Progenitor cell of endocrine pancreas (in vitro differentiated cells): Measurements from ENCODE around the gene THBS1. TPM values are rescaled to one million over a fixed set of nuclear protein-coding genes. Genes with fewer than 3 reads are reported as not detected.

Experiments used
- DNase-seq: peaks from one replicate; pipeline ENCODE4 v3.0.0; 2021; ENCODE audit warnings: low spot score; ENCODE audit not compliant: unreplicated experiment
- H3K27ac Mint-ChIP-seq: 2 replicates; pipeline ENCODE4 v1.8.0; 2021; ENCODE audit warnings: mild to moderate bottlenecking, moderate library complexity, mixed read lengths
- H3K27me3 Mint-ChIP-seq: 2 replicates; pipeline ENCODE4 v1.8.0; 2021; ENCODE audit warnings: mixed read lengths
- H3K36me3 Mint-ChIP-seq: 2 replicates; pipeline ENCODE4 v1.8.0; 2022; ENCODE audit warnings: mixed read lengths; ENCODE audit not compliant: insufficient read depth
- H3K4me1 Mint-ChIP-seq: 2 replicates; pipeline ENCODE4 v1.8.0; 2021; ENCODE audit warnings: low read depth, mixed read lengths
- H3K4me3 Mint-ChIP-seq: 2 replicates; pipeline ENCODE4 v1.8.0; 2021; ENCODE audit warnings: low read depth, mild to moderate bottlenecking, moderate library complexity, mixed read lengths
- H3K9me3 Mint-ChIP-seq: 2 replicates; pipeline ENCODE4 v1.8.0; 2021; ENCODE audit warnings: low read depth, mixed read lengths
- total RNA-seq: library from RNA; stranded (reverse); gene quantifications from 2 replicates; pipeline ENCODE4 v1.2.1, GENCODE V29; 2021
- TF ChIP-seq, protein P1 (sequence below): fragments of 200-600 bp; sonication (generic); IDR thresholded peaks from one replicate; pipeline ENCODE4 v1.5.0; 2021; ENCODE audit warnings: antibody characterized with exemption, mild to moderate bottlenecking; ENCODE audit not compliant: unreplicated experiment

The THBS1 gene
- total RNA-seq, 1 donor from 2014 or later, result 22.9 TPM

GRCh38 chr15:39579487-39580116, 1.3 kb upstream of the THBS1 start:
- TF ChIP-seq, protein P1, sequence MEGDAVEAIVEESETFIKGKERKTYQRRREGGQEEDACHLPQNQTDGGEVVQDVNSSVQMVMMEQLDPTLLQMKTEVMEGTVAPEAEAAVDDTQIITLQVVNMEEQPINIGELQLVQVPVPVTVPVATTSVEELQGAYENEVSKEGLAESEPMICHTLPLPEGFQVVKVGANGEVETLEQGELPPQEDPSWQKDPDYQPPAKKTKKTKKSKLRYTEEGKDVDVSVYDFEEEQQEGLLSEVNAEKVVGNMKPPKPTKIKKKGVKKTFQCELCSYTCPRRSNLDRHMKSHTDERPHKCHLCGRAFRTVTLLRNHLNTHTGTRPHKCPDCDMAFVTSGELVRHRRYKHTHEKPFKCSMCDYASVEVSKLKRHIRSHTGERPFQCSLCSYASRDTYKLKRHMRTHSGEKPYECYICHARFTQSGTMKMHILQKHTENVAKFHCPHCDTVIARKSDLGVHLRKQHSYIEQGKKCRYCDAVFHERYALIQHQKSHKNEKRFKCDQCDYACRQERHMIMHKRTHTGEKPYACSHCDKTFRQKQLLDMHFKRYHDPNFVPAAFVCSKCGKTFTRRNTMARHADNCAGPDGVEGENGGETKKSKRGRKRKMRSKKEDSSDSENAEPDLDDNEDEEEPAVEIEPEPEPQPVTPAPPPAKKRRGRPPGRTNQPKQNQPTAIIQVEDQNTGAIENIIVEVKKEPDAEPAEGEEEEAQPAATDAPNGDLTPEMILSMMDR, result no peak
- peak overlapping the region; percentile 67 for H3K4me3 Mint-ChIP-seq
- H3K9me3 Mint-ChIP-seq, result no peaks in the 10 kb centered on the region
- peak; percentile 30 for DNase-seq
- peaks cover 29% of the 10 kb centered on the region for H3K27me3 Mint-ChIP-seq
- H3K36me3 Mint-ChIP-seq, result peaks cover 5% of the 10 kb centered on the region
- peaks cover 13% of the 10 kb centered on the region for H3K4me1 Mint-ChIP-seq
- H3K27ac Mint-ChIP-seq, result peak overlapping the region; percentile 80

GRCh38 chr15:39580117-39580484, 778 bp upstream of the THBS1 start:
- Mint-ChIP-seq H3K9me3 (no peaks in the 10 kb centered on the region), H3K4me3 (peak overlapping the region; percentile 83), H3K27me3 (peaks cover 29% of the 10 kb centered on the region), H3K4me1 (peaks cover 13% of the 10 kb centered on the region), H3K27ac (peak overlapping the region; percentile 78), H3K36me3 (peaks cover 5% of the 10 kb centered on the region)
- peak; percentile 92 for DNase-seq
- TF ChIP-seq, protein P1, result peak; percentile 97

DNA sequence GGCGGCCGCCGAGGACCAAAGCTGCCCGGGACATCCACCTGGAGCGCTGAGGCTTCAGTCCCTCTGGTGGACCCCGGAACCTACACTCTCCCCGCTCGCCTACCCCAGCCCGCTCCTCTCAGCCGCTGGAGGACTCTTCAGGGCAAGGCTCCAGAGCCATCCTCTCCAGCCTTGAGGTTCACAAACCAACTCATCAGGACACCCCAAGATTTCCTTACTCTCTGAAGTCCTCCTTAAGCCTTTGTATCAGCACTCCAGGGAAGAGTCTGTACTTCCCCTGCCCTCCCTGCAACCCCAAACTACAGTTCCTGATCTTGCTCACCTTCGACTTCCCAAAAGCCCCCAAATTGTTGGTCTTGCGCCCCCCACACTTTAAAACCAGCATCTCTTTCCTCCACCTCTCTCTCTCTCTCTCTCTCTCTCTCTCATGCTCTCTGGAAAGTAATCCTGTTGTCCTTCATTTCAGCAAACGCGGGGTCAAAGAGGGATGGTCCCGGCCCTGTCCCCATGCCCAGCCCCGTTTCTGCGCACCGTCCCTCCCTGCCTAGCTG, 438 bp downstream of the THBS1 start:
- no peaks in the 10 kb centered on the region for H3K9me3 Mint-ChIP-seq
- H3K36me3 Mint-ChIP-seq, result peaks cover 5% of the 10 kb centered on the region
- peak overlapping the region; percentile 94 for H3K27ac Mint-ChIP-seq
- TF ChIP-seq, protein P1, result no peak
- H3K4me1 Mint-ChIP-seq, result peaks cover 24% of the 10 kb centered on the region
- H3K4me3 Mint-ChIP-seq, result peak overlapping the region; percentile 83
- H3K27me3 Mint-ChIP-seq, result peaks cover 27% of the 10 kb centered on the region
- no peak for DNase-seq

DNA sequence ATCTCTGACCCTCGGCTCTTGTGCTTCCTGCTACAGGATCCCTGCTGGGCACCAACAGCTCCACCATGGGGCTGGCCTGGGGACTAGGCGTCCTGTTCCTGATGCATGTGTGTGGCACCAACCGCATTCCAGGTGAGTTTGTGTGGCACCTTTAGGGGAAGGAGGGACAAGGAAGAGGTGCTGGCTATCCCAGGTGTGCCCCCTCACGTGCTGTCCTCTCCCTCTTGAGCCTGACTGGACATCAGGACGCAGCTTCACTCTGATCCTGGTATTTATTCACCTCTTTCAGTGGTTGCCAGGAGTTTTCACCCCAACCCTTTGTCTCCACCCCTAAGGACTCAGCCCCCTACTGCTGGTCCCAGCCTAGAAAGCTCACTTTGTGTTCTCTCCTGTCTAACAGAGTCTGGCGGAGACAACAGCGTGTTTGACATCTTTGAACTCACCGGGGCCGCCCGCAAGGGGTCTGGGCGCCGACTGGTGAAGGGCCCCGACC, 960 bp downstream of the THBS1 start:
- H3K27me3 Mint-ChIP-seq, result peaks cover 25% of the 10 kb centered on the region
- peaks cover 29% of the 10 kb centered on the region for H3K4me1 Mint-ChIP-seq
- peak; percentile 27 for DNase-seq
- peak overlapping the region; percentile 83 for H3K4me3 Mint-ChIP-seq
- no peaks in the 10 kb centered on the region for H3K9me3 Mint-ChIP-seq
- TF ChIP-seq, protein P1, result peak; percentile 51
- H3K27ac Mint-ChIP-seq, result peak overlapping the region; percentile 94
- H3K36me3 Mint-ChIP-seq, result peaks cover 5% of the 10 kb centered on the region

DNA sequence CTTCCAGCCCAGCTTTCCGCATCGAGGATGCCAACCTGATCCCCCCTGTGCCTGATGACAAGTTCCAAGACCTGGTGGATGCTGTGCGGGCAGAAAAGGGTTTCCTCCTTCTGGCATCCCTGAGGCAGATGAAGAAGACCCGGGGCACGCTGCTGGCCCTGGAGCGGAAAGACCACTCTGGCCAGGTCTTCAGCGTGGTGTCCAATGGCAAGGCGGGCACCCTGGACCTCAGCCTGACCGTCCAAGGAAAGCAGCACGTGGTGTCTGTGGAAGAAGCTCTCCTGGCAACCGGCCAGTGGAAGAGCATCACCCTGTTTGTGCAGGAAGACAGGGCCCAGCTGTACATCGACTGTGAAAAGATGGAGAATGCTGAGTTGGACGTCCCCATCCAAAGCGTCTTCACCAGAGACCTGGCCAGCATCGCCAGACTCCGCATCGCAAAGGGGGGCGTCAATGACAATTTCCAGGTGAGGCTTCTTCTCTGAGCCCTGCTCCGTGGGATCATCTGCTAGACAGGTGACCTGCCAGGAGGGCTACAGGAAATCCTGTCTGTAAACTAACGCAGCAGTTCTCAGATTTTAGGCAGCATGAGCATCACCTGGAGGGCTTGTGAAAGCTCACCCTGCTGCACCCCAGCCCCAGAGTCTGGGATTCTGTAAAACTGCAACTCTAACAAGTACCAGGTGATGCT, 1.6 kb downstream of the THBS1 start:
- no peak for DNase-seq
- peaks cover 5% of the 10 kb centered on the region for H3K36me3 Mint-ChIP-seq
- peaks cover 22% of the 10 kb centered on the region for H3K27me3 Mint-ChIP-seq
- peak overlapping the region; percentile 83 for H3K4me3 Mint-ChIP-seq
- H3K9me3 Mint-ChIP-seq, result no peaks in the 10 kb centered on the region
- peaks cover 30% of the 10 kb centered on the region for H3K4me1 Mint-ChIP-seq
- TF ChIP-seq, protein P1, result no peak
- no peak overlapping the region for H3K27ac Mint-ChIP-seq
